GM23338 (cell line): ENCODE measurements around the gene STXBP3. TPM values are rescaled to one million over a fixed set of nuclear protein-coding genes. Genes with fewer than 3 reads are reported as not detected.
A peak's percentile ranks its signal among the peaks of the same experiment; 100 is the strongest.

ENCODE experiments used
- ATAC-seq: fragments of 200-7000 bp; cut with Tn5 transposase; 3 replicates; pipeline ENCODE4 v1.9.1; 2020
- DNase-seq: peaks from one replicate; pipeline ENCODE4 v3.0.0-alpha.2; 2015; ENCODE audit warnings: low spot score
- H2AFZ ChIP-seq: fragments of 200-600 bp; sonication (generic); 2 replicates; pipeline ENCODE4 v1.8.0; 2016; ENCODE audit warnings: antibody characterized with exemption, mild to moderate bottlenecking, moderate library complexity
- H3F3A ChIP-seq: fragments of 200-600 bp; sonication (generic); replicated peaks from 2 replicates; pipeline ENCODE4 v1.8.0; 2017; ENCODE audit warnings: antibody characterized with exemption, mixed run types, low read depth
- H3K27ac ChIP-seq: fragments of 200-600 bp; sonication (generic); 2 replicates; pipeline ENCODE4 v1.6.1; 2016; ENCODE audit warnings: low read depth
- H3K27me3 ChIP-seq: fragments of 200-600 bp; sonication (generic); 2 replicates; pipeline ENCODE4 v1.8.0; 2016; ENCODE audit warnings: mild to moderate bottlenecking, mixed run types, moderate library complexity; ENCODE audit not compliant: insufficient read depth
- H3K36me3 ChIP-seq: fragments of 200-600 bp; sonication (generic); 2 replicates; pipeline ENCODE4 v1.8.0; 2016; ENCODE audit warnings: mild to moderate bottlenecking; ENCODE audit not compliant: insufficient read depth
- H3K4me1 ChIP-seq: fragments of 200-600 bp; sonication (generic); 2 replicates; pipeline ENCODE4 v1.8.0; 2016; ENCODE audit warnings: mild to moderate bottlenecking, moderate library complexity; ENCODE audit not compliant: insufficient read depth
- H3K4me2 ChIP-seq: fragments of 200-600 bp; sonication (generic); 2 replicates; pipeline ENCODE4 v1.7.1; 2017; ENCODE audit warnings: mixed run types
- H3K4me3 ChIP-seq: fragments of 200-600 bp; sonication (generic); 2 replicates; pipeline ENCODE4 v1.6.1; 2016; ENCODE audit warnings: mixed run types
- H3K79me2 ChIP-seq: fragments of 200-600 bp; sonication (generic); replicated peaks from 2 replicates; pipeline ENCODE4 v1.8.0; 2017; ENCODE audit warnings: mild to moderate bottlenecking; ENCODE audit not compliant: insufficient read depth
- H3K9me2 ChIP-seq: fragments of 200-600 bp; sonication (generic); 2 replicates; pipeline ENCODE4 v1.8.0; 2017; ENCODE audit not compliant: insufficient read depth
- H4K20me1 ChIP-seq: fragments of 200-600 bp; sonication (generic); replicated peaks from 2 replicates; pipeline ENCODE4 v1.8.0; 2017; ENCODE audit warnings: mild to moderate bottlenecking; ENCODE audit not compliant: insufficient read depth
- H3K27ac Mint-ChIP-seq: 2 replicates; pipeline ENCODE4 v1.8.0; 2020; ENCODE audit warnings: inconsistent platforms, mild to moderate bottlenecking, moderate library complexity, mixed read lengths
- H3K27me3 Mint-ChIP-seq: 3 replicates; pipeline ENCODE4 v1.8.0; 2022; ENCODE audit warnings: low read depth, mild to moderate bottlenecking, moderate library complexity, mixed read lengths, inconsistent platforms; ENCODE audit not compliant: insufficient read depth, poor library complexity
- H3K36me3 Mint-ChIP-seq: 3 replicates; pipeline ENCODE4 v1.8.0; 2021; ENCODE audit warnings: low read depth, mild to moderate bottlenecking, inconsistent platforms, moderate library complexity, mixed read lengths
- H3K4me1 Mint-ChIP-seq: 3 replicates; pipeline ENCODE4 v1.8.0; 2020; ENCODE audit warnings: mild to moderate bottlenecking, inconsistent platforms, mixed read lengths
- H3K4me3 Mint-ChIP-seq: 3 replicates; pipeline ENCODE4 v1.8.0; 2021; ENCODE audit warnings: moderate library complexity, mild to moderate bottlenecking, inconsistent platforms, mixed read lengths
- H3K9me3 Mint-ChIP-seq: 3 replicates; pipeline ENCODE4 v1.8.0; 2020; ENCODE audit warnings: moderate library complexity, mild to moderate bottlenecking, inconsistent platforms, mixed read lengths
- CREB1 ChIP-seq: fragments of 250-450 bp; sonication (Bioruptor Pico); IDR thresholded peaks from 2 replicates; pipeline ENCODE4 v1.5.0; 2020; ENCODE audit warnings: low read depth, mild to moderate bottlenecking, moderate library complexity
- EZH2 ChIP-seq: fragments of 200-600 bp; sonication (generic); IDR thresholded peaks from one replicate; pipeline ENCODE4 v1.8.0; 2017; ENCODE audit warnings: antibody characterized with exemption, mild to moderate bottlenecking, low read depth; ENCODE audit not compliant: unreplicated experiment
- EZH2phosphoT487 ChIP-seq: fragments of 200-600 bp; sonication (generic); IDR thresholded peaks from one replicate; pipeline ENCODE4 v1.8.1; 2018; ENCODE audit warnings: antibody characterized with exemption; ENCODE audit not compliant: unreplicated experiment
- JUNB ChIP-seq: IDR thresholded peaks from one replicate; pipeline ENCODE4 v1.6.1; 2016; ENCODE audit warnings: antibody characterized with exemption; ENCODE audit not compliant: unreplicated experiment
- NANOG ChIP-seq: IDR thresholded peaks from 2 replicates; pipeline ENCODE4 v1.6.1; 2016; ENCODE audit warnings: antibody characterized with exemption, borderline replicate concordance
- POLR2AphosphoS5 ChIP-seq: IDR thresholded peaks from 2 replicates; pipeline ENCODE4 v1.6.1; 2016; ENCODE audit warnings: antibody characterized with exemption, low read depth
- STAT1 ChIP-seq: IDR thresholded peaks from one replicate; pipeline ENCODE4 v1.6.1; 2016; ENCODE audit warnings: antibody characterized with exemption; ENCODE audit not compliant: unreplicated experiment
- ZNF114 ChIP-seq: fragments of 250-450 bp; sonication (Bioruptor Pico); IDR thresholded peaks from 2 replicates; pipeline ENCODE4 v1.5.0; 2020; ENCODE audit warnings: mild to moderate bottlenecking, moderate library complexity
- ZNF331 ChIP-seq: fragments of 250-450 bp; sonication (Bioruptor Pico); IDR thresholded peaks from 2 replicates; pipeline ENCODE4 v1.5.0; 2020; ENCODE audit warnings: low read depth, mild to moderate bottlenecking, moderate library complexity
- polyA plus RNA-seq: library from polyadenylated mRNA; unstranded; fragments of >200 nt; fragmentation: Nextera tagmentation; extraction: Ambion mirVana; gene quantifications from 2 replicates; pipeline ENCODE4 v1.2.1, GENCODE V29; 2016
- total RNA-seq: library from RNA; depleted of rRNA; stranded (reverse); fragments of >200 nt; shearing (Covaris generic); gene quantifications from 2 replicates; pipeline ENCODE4 v1.2.3, GENCODE V29; 2014
- TF ChIP-seq, protein P1 (sequence below): IDR thresholded peaks from 2 replicates; pipeline ENCODE4 v1.6.1; 2016; ENCODE audit warnings: antibody characterized with exemption
- TF ChIP-seq, protein P2 (sequence below): fragments of 250-450 bp; sonication (Bioruptor Pico); IDR thresholded peaks from 2 replicates; pipeline ENCODE4 v1.5.0; 2020; ENCODE audit warnings: mild to moderate bottlenecking, moderate library complexity
- TF ChIP-seq, protein P3 (sequence below), 2 experiments: fragments of 200-600 bp in 1 of 2; sonication (generic) in 1 of 2; conservative IDR thresholded peaks; 2 replicates each; pipeline versions ENCODE4 v1.5.1 to v1.6.1; 2016 to 2017; ENCODE audit warnings: antibody characterized with exemption in 2 of 2, low read depth in 2 of 2, mild to moderate bottlenecking in 2 of 2, moderate library complexity in 1 of 2

STXBP3 gene
- total and polyA plus RNA-seq, 2 experiments from 2014 or later, result 28.5 to 37.4 TPM

DNA sequence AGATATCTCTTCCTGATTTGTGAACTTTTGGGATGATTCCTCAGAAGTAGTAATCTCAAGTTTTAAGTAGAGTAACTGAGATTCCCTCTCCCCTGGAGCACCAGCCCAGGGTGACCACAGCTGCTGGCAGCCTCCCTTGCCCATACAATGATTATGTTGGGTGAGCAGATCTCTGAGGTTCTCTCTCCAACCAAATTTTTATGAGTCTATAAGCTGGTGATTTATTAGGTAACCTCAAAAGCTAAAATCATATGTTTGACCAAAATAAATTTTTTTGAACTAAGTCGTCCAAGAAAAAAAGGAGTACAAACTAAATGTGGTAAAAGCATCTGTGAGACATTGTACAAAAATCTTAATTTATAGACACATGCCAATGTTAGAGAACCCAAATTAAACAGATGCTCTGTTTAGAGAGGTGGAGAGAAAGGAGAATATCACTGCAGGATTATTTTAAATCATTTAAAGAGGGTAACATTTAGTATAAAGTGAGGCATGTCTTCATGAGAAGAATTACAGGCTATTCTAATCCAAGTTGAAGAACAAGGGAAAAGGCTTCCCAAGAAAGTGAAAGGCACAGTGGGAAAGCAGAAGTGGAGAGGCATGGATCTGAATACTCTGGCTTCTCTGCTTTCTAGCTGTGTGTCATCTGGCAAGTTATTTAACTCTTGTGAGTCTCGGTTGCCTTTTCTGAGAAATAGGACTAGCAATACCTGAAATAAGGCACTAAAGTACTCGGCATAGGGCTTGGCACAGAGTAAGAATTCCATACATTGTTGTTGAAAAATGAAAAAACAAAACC, 107.9 kb downstream of the STXBP3 start:
- Histone ChIP-seq H3K4me1 (0 out of 2 replicates have a peak, but pooled peaks cover 6% of the 10 kb centered on the region), H3K27ac (no peak overlapping the region), H3K9me2 (0 out of 2 replicates have a peak, but pooled peaks cover 1% of the 10 kb centered on the region), H3K4me3 (no peak overlapping the region), H3F3A (no peaks in the 10 kb centered on the region), H3K27me3 (no peaks in the 10 kb centered on the region), H3K36me3 (no peaks in the 10 kb centered on the region), H2AFZ (0 out of 2 replicates have a peak overlapping the region, but pooled peaks have one; percentile 18), H4K20me1 (no peaks in the 10 kb centered on the region), H3K79me2 (no peaks in the 10 kb centered on the region), H3K4me2 (no peak overlapping the region)
- no peak overlapping the region for H3K27ac Mint-ChIP-seq
- peaks cover 10% of the 10 kb centered on the region for H3K4me1 Mint-ChIP-seq
- no peaks in the 10 kb centered on the region for H3K9me3 Mint-ChIP-seq
- TF ChIP-seq POLR2AphosphoS5, result no peak
- TF ChIP-seq EZH2phosphoT487, result no peak
- no peak for TF ChIP-seq STAT1
- TF ChIP-seq, protein P1, sequence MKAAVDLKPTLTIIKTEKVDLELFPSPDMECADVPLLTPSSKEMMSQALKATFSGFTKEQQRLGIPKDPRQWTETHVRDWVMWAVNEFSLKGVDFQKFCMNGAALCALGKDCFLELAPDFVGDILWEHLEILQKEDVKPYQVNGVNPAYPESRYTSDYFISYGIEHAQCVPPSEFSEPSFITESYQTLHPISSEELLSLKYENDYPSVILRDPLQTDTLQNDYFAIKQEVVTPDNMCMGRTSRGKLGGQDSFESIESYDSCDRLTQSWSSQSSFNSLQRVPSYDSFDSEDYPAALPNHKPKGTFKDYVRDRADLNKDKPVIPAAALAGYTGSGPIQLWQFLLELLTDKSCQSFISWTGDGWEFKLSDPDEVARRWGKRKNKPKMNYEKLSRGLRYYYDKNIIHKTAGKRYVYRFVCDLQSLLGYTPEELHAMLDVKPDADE, result no peak
- TF ChIP-seq, protein P2, sequence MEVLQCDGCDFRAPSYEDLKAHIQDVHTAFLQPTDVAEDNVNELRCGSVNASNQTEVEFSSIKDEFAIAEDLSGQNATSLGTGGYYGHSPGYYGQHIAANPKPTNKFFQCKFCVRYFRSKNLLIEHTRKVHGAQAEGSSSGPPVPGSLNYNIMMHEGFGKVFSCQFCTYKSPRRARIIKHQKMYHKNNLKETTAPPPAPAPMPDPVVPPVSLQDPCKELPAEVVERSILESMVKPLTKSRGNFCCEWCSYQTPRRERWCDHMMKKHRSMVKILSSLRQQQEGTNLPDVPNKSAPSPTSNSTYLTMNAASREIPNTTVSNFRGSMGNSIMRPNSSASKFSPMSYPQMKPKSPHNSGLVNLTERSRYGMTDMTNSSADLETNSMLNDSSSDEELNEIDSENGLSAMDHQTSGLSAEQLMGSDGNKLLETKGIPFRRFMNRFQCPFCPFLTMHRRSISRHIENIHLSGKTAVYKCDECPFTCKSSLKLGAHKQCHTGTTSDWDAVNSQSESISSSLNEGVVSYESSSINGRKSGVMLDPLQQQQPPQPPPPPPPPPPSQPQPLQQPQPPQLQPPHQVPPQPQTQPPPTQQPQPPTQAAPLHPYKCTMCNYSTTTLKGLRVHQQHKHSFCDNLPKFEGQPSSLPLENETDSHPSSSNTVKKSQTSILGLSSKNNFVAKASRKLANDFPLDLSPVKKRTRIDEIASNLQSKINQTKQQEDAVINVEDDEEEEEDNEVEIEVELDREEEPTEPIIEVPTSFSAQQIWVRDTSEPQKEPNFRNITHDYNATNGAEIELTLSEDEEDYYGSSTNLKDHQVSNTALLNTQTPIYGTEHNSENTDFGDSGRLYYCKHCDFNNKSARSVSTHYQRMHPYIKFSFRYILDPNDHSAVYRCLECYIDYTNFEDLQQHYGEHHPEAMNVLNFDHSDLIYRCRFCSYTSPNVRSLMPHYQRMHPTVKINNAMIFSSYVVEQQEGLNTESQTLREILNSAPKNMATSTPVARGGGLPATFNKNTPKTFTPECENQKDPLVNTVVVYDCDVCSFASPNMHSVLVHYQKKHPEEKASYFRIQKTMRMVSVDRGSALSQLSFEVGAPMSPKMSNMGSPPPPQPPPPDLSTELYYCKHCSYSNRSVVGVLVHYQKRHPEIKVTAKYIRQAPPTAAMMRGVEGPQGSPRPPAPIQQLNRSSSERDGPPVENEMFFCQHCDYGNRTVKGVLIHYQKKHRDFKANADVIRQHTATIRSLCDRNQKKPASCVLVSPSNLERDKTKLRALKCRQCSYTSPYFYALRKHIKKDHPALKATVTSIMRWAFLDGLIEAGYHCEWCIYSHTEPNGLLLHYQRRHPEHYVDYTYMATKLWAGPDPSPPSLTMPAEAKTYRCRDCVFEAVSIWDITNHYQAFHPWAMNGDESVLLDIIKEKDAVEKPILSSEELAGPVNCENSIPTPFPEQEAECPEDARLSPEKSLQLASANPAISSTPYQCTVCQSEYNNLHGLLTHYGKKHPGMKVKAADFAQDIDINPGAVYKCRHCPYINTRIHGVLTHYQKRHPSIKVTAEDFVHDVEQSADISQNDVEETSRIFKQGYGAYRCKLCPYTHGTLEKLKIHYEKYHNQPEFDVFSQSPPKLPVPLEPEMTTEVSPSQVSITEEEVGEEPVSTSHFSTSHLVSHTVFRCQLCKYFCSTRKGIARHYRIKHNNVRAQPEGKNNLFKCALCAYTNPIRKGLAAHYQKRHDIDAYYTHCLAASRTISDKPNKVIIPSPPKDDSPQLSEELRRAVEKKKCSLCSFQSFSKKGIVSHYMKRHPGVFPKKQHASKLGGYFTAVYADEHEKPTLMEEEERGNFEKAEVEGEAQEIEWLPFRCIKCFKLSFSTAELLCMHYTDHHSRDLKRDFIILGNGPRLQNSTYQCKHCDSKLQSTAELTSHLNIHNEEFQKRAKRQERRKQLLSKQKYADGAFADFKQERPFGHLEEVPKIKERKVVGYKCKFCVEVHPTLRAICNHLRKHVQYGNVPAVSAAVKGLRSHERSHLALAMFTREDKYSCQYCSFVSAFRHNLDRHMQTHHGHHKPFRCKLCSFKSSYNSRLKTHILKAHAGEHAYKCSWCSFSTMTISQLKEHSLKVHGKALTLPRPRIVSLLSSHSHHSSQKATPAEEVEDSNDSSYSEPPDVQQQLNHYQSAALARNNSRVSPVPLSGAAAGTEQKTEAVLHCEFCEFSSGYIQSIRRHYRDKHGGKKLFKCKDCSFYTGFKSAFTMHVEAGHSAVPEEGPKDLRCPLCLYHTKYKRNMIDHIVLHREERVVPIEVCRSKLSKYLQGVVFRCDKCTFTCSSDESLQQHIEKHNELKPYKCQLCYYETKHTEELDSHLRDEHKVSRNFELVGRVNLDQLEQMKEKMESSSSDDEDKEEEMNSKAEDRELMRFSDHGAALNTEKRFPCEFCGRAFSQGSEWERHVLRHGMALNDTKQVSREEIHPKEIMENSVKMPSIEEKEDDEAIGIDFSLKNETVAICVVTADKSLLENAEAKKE, result no peak
- TF ChIP-seq JUNB, result no peak
- TF ChIP-seq, protein P3, sequence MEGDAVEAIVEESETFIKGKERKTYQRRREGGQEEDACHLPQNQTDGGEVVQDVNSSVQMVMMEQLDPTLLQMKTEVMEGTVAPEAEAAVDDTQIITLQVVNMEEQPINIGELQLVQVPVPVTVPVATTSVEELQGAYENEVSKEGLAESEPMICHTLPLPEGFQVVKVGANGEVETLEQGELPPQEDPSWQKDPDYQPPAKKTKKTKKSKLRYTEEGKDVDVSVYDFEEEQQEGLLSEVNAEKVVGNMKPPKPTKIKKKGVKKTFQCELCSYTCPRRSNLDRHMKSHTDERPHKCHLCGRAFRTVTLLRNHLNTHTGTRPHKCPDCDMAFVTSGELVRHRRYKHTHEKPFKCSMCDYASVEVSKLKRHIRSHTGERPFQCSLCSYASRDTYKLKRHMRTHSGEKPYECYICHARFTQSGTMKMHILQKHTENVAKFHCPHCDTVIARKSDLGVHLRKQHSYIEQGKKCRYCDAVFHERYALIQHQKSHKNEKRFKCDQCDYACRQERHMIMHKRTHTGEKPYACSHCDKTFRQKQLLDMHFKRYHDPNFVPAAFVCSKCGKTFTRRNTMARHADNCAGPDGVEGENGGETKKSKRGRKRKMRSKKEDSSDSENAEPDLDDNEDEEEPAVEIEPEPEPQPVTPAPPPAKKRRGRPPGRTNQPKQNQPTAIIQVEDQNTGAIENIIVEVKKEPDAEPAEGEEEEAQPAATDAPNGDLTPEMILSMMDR (conservative IDR thresholded peaks at IDR 0.05; ENCODE audit: low read depth in 2 of 2), result no peak
- TF ChIP-seq ZNF114 (CRISPR knock-in tag), result no peak
- TF ChIP-seq NANOG, result no peak
- no peak for TF ChIP-seq EZH2
- TF ChIP-seq ZNF331, result no peak
- TF ChIP-seq CREB1, result no peak
- no peaks in the 10 kb centered on the region for H3K36me3 Mint-ChIP-seq
- H3K4me3 Mint-ChIP-seq, result no peak overlapping the region
- H3K27me3 Mint-ChIP-seq, result peaks cover 2% of the 10 kb centered on the region
- DNase-seq (no peak), ATAC-seq (no peak)
